Measurements from ENCODE around the gene STYXL2.

The STYXL2 gene

GRCh38 chr1:167093846-167094516, at the start of gene STYXL2:
STYXL2 (plus strand) TSS chr1:167094075; CDS start chr1:167094850, 775 bp downstream.
- DNase-seq: peak in 1 of 2 donors; percentile 25

- no peak for DNase-seq
These were observed 42.0 kb upstream of the STYXL2 start for GRCh38 chr1:167051907-167052306.

- DNase-seq: no peak
These were observed 41.5 kb upstream of the STYXL2 start for GRCh38 chr1:167052389-167052788.

- DNase-seq: no peak
These were observed 39.3 kb upstream of the STYXL2 start for GRCh38 chr1:167054531-167054930.

GRCh38 chr1:167054946-167055630, 38.8 kb upstream of the STYXL2 start:
- no peak for DNase-seq

GRCh38 chr1:167056529-167057231, 37.2 kb upstream of the STYXL2 start:
- no peak for DNase-seq

GRCh38 chr1:167057241-167057688, 36.6 kb upstream of the STYXL2 start:
- peak in 1 of 2 donors; percentile 69 for DNase-seq

- DNase-seq: peak; percentile 40 to 45
These were observed 34.6 kb upstream of the STYXL2 start for GRCh38 chr1:167059045-167059808.

GRCh38 chr1:167059809-167060107, 34.1 kb upstream of the STYXL2 start:
- no peak for DNase-seq

- DNase-seq: no peak
These were observed 33.5 kb upstream of the STYXL2 start for GRCh38 chr1:167060141-167061072.

- no peak for DNase-seq
These were observed 32.8 kb upstream of the STYXL2 start for GRCh38 chr1:167061073-167061464.

- no peak for DNase-seq
These were observed 29.3 kb upstream of the STYXL2 start for GRCh38 chr1:167064621-167065020.

GRCh38 chr1:167065471-167065870, 28.4 kb upstream of the STYXL2 start:
- DNase-seq: no peak

- peak; percentile 55 to 72 for DNase-seq
These were observed 27.3 kb upstream of the STYXL2 start for GRCh38 chr1:167066333-167067122.

- DNase-seq: no peak
These were observed 26.0 kb upstream of the STYXL2 start for GRCh38 chr1:167067904-167068303.

- no peak for DNase-seq
These were observed 25.1 kb upstream of the STYXL2 start for GRCh38 chr1:167068761-167069160.

- DNase-seq: no peak
These were observed 22.6 kb upstream of the STYXL2 start for GRCh38 chr1:167071286-167071685.

GRCh38 chr1:167076136-167076710, 17.7 kb upstream of the STYXL2 start:
- no peak for DNase-seq

GRCh38 chr1:167077128-167077867, 16.6 kb upstream of the STYXL2 start:
- no peak for DNase-seq

- no peak for DNase-seq
These were observed 16.0 kb upstream of the STYXL2 start for GRCh38 chr1:167077868-167078210.
